Adrenal gland (tissue), 12 donors: ENCODE data around the gene OPRM1. TPM values are rescaled to one million over a fixed set of nuclear protein-coding genes. Genes with fewer than 3 reads are reported as not detected.

ENCODE experiments used
- DNase-seq, 7 donors: peaks; one replicate each; pipeline ENCODE4 v3.0.0-alpha.2; 2019 to 2020
- H3K27ac ChIP-seq, 5 donors: fragments of 200-600 bp; sonication (generic) in 4 of 5; 1 replicate in 3 of 5; 2 replicates in 2 of 5; pipeline versions ENCODE4 v1.5.1 to v1.8.0; 2016 to 2020; ENCODE audit warnings: mild to moderate bottlenecking in 1 of 5
- H3K27me3 ChIP-seq: fragments of 200-600 bp; 2 replicates; pipeline ENCODE4 v1.8.0; 2021
- H3K36me3 ChIP-seq, 2 donors: fragments of 200-600 bp; replicated peaks in 1 of 2; 1 replicate in 1 of 2; 2 replicates in 1 of 2; pipeline versions ENCODE4 v1.5.1 to v1.8.0; 2018 to 2022
- H3K4me1 ChIP-seq, 2 donors: fragments of 200-600 bp; replicated peaks in 1 of 2; 1 replicate in 1 of 2; 2 replicates in 1 of 2; pipeline versions ENCODE4 v1.5.1 to v1.8.0; 2018 to 2021
- H3K4me3 ChIP-seq, 4 donors: fragments of 200-600 bp; sonication (generic) in 3 of 4; one replicate each; pipeline ENCODE4 v1.5.1; 2016 to 2018
- H3K9me3 ChIP-seq, 3 donors: fragments of 200-600 bp; sonication (generic) in 1 of 3; replicated peaks in 1 of 3; 1 replicate in 2 of 3; 2 replicates in 1 of 3; pipeline versions ENCODE4 v1.5.1 to v1.8.0; 2016 to 2021
- POLR2A ChIP-seq, 2 donors: fragments of 450-650 bp; IDR thresholded peaks; one replicate each; pipeline ENCODE4 v1.6.1; 2017; ENCODE audit warnings: antibody characterized with exemption in 2 of 2, mild to moderate bottlenecking in 2 of 2, moderate library complexity in 1 of 2
- WGBS, 4 donors: extraction: QIAGEN DNeasy Blood & Tissue Kit in 2 of 4; methylation state at CpG; one replicate each; pipeline versions ENCODE4 v1.1.5 to v1.1.7; 2013 to 2017; 5-methylcytosine and 5-hydroxymethylcytosine counted together
- intact Hi-C, 2 donors: fragments of 100-400 bp; cut with DNase I; formaldehyde crosslinking; loops; one replicate each; pipeline versions ENCODE4 v1.14.1 to v1.15.0; 2022 to 2023
- polyA plus RNA-seq, 3 donors: library from polyadenylated mRNA; stranded (reverse); fragments of 200-250 nt in 2 of 3; fragments of 350-450 nt in 1 of 3; fragmentation: Illumina TruSeq in 1 of 3; extraction: RNeasy Lipid Tissue Mini Kit (QIAGEN cat#74804) in 1 of 3; gene quantifications; one replicate each; pipeline ENCODE4 v1.2.3, GENCODE V29; 2013 to 2014
- total RNA-seq, 9 donors: library from RNA; depleted of rRNA in 4 of 9; stranded (reverse); fragments of >200 nt in 4 of 9; fragments of 120-200 nt in 1 of 9; fragmentation: NEBNext Ultra II Directional in 1 of 9; extraction: Animal tissue kit (Norgen Biotek cat#: 25700) in 1 of 9; gene quantifications; one replicate each; pipeline versions ENCODE4 v1.1.0 to v1.2.4, GENCODE V29; 2013 to 2023
- TF ChIP-seq, protein P1 (sequence below), 6 experiments: fragments of 450-650 bp in 4 of 6; fragments of 200-600 bp in 2 of 6; sonication (generic) in 1 of 6; IDR thresholded peaks; 1 replicate in 5 of 6; 2 replicates in 1 of 6; pipeline versions ENCODE4 v1.5.1 to v1.8.0; 2016 to 2021; ENCODE audit warnings: antibody characterized with exemption in 6 of 6, mild to moderate bottlenecking in 2 of 6, moderate library complexity in 1 of 6
- donor health status: healthy with polysubstance abuse.
- donor health status: Bipolar disorder and iron deficiency.
- donor health status: DM: yes; HTN: yes; CAD: no.
- donor health status: DM: no; HTN: no; CAD: no.
- donor health status: DM: no; HTN: no; CAD: no.
- donor health status: DM: yes; HTN: yes; CAD: no.

Gene OPRM1
- total and polyA plus RNA-seq, 12 donors, result 0.19 to 3.5 (median 1.0) TPM; not detected in 4

DNA sequence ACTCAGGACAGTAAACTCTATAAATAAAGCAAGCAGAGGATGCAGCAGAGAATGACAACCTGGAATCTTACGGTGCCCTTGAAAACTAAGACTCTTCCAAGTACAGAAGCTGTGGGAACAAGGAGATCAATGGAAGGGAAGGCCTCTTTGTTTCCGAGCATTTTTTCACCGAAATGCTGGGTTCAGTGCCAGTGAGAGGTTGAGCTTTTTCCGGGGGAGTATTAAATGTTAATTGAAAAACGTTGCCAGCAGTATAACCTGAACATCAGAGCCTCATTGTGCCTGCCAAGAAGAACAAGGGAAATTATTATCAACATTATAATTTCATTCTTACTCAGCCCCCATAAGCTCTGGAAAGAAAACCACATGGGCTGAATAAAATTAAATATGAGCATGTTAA, 17.5 kb downstream of the OPRM1 start:
- H3K27me3 ChIP-seq, result no peaks in the 10 kb centered on the region
- no peak for DNase-seq
- H3K4me3 ChIP-seq, result no peak overlapping the region
- TF ChIP-seq, protein P1, sequence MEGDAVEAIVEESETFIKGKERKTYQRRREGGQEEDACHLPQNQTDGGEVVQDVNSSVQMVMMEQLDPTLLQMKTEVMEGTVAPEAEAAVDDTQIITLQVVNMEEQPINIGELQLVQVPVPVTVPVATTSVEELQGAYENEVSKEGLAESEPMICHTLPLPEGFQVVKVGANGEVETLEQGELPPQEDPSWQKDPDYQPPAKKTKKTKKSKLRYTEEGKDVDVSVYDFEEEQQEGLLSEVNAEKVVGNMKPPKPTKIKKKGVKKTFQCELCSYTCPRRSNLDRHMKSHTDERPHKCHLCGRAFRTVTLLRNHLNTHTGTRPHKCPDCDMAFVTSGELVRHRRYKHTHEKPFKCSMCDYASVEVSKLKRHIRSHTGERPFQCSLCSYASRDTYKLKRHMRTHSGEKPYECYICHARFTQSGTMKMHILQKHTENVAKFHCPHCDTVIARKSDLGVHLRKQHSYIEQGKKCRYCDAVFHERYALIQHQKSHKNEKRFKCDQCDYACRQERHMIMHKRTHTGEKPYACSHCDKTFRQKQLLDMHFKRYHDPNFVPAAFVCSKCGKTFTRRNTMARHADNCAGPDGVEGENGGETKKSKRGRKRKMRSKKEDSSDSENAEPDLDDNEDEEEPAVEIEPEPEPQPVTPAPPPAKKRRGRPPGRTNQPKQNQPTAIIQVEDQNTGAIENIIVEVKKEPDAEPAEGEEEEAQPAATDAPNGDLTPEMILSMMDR (IDR thresholded peaks at IDR 0.05), result no peak
- no peak for TF ChIP-seq POLR2A (IDR thresholded peaks at IDR 0.05)
- intact Hi-C loops, result no loop called here
- no peaks in the 10 kb centered on the region for H3K9me3 ChIP-seq
- no peaks in the 10 kb centered on the region for H3K36me3 ChIP-seq
- no peaks in the 10 kb centered on the region for H3K4me1 ChIP-seq
- WGBS, 4 donors, result 49 to 77% (median 53%) methylated on average over 5 of the region's 5 CpGs
- no peak overlapping the region for H3K27ac ChIP-seq

DNA sequence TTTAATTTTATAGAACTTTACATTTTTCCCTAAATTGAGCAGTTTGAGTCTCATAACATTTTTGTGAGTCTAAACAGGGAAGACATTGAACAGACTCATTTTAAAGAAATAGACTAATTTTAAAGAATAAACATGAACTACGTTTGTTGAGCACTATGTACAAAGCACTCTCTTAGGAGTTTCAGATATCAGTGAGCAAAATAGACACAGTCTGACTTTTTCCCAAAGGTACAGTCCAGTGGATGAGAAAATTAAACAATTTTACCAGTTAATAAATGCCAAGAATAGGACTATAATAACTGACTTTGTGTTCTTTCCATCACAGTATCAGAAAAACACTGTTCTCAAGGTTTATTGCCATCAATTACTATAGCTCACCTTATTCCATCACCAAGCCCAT, 18.1 kb downstream of the OPRM1 start:
- Histone ChIP-seq H3K27ac (no peak overlapping the region), H3K4me1 (no peaks in the 10 kb centered on the region), H3K36me3 (no peaks in the 10 kb centered on the region), H3K4me3 (no peak overlapping the region), H3K27me3 (no peaks in the 10 kb centered on the region), H3K9me3 (no peaks in the 10 kb centered on the region)
- TF ChIP-seq, protein P1 (IDR thresholded peaks at IDR 0.05), result no peak
- TF ChIP-seq POLR2A (IDR thresholded peaks at IDR 0.05), result no peak
- DNase-seq, result no peak
- 42 to 50% (median 43%) methylated on average over 1 of the region's 1 CpG for WGBS, 4 donors
- intact Hi-C loops, result no loop called here

DNA sequence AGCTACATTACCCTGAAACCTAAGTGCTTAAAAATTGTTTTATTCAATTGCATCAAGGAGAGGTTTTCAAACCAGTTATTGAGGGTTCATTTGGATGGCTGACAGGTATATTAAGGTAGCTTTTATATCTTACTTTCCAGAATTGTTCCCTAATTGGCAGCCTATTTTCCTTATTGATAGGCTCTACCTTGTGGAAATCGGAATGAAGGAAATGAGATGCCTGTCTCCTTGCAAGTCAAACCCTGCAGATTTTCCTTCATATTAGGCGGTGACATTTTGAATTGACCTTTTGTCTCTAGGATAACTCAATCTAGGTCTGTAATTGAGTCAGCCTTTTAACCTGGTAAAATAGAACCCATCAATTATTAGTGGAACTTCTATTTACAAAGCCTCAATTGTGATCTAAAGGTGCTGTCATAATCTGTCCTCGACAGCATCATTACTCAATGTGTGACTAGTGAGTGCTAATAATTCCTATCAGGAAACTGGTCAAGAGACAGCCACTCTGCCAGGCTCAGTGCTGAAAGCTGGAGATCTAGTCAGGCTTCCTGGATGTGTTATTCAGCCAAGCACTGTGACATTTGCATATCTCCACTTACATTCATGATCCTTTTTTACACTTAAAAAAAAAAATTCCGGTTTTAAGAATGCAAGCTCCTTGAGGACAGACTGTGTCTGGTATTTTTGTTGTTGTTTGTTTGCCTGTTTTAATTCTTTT, 20.1 kb downstream of the OPRM1 start:
- Histone ChIP-seq H3K4me3 (no peak overlapping the region), H3K4me1 (no peaks in the 10 kb centered on the region), H3K27me3 (no peaks in the 10 kb centered on the region), H3K9me3 (no peaks in the 10 kb centered on the region), H3K27ac (no peak overlapping the region), H3K36me3 (no peaks in the 10 kb centered on the region)
- no peak for DNase-seq
- TF ChIP-seq, protein P1 (IDR thresholded peaks at IDR 0.05), result no peak
- TF ChIP-seq POLR2A (IDR thresholded peaks at IDR 0.05), result no peak
- intact Hi-C loops, result no loop called here
- 56 to 74% (median 62%) methylated on average over 4 of the region's 4 CpGs for WGBS, 4 donors

DNA sequence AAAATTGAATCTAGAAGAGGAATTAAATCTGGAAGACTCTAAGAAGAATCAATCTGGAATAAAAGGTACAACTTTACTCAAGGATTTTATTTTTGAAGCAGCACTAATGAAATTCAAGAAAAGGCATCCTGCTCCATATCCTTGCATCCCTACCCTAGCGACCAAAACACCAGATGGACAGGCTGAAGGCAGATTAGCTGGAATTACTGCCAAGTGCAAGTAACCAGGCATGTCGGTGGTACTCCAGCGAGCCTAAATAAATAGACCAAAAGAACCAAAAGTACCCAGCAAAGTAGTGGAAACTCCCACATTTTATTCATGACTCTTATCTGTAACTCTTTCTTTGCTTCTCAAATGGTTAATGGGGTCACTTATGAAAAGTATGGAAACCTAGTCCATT, 21.0 kb downstream of the OPRM1 start:
- WGBS, 4 donors, result 74 to 80% (median 75%) methylated on average over 3 of the region's 3 CpGs
- Histone ChIP-seq H3K4me3 (no peak overlapping the region), H3K27ac (no peak overlapping the region), H3K9me3 (no peaks in the 10 kb centered on the region), H3K36me3 (no peaks in the 10 kb centered on the region), H3K27me3 (no peaks in the 10 kb centered on the region), H3K4me1 (no peaks in the 10 kb centered on the region)
- intact Hi-C loops, result no loop called here
- no peak for DNase-seq
- no peak for TF ChIP-seq POLR2A (IDR thresholded peaks at IDR 0.05)
- TF ChIP-seq, protein P1 (IDR thresholded peaks at IDR 0.05), result no peak
